HepG2 (cell line): ENCODE measurements around the gene RNF40. TPM values are rescaled to one million over a fixed set of nuclear protein-coding genes. Genes with fewer than 3 reads are reported as not detected.

Source experiments
- BRD4 ChIP-seq: sonication (generic); formaldehyde crosslinking; IDR thresholded peaks from 2 replicates; pipeline ENCODE4 v1.4.0; 2020; ENCODE audit warnings: missing genetic modification reagents
- DNMT1 ChIP-seq: sonication (generic); formaldehyde crosslinking; IDR thresholded peaks from 2 replicates; pipeline ENCODE4 v1.5.1; 2020; ENCODE audit warnings: mild to moderate bottlenecking, missing genetic modification reagents
- GABPA ChIP-seq, 2 experiments: IDR thresholded peaks; 2 replicates each; pipeline ENCODE4 v1.6.1; 2011 to 2016; ENCODE audit warnings: low read depth in 2 of 2, low read length in 1 of 2, missing biosample characterization in 1 of 2, missing genetic modification characterization in 1 of 2
- HMG20A ChIP-seq: IDR thresholded peaks from 2 replicates; pipeline ENCODE4 v1.6.1; 2016; ENCODE audit warnings: borderline replicate concordance
- HOXD1 ChIP-seq: sonication (generic); formaldehyde crosslinking; IDR thresholded peaks from 2 replicates; pipeline ENCODE4 v1.5.0; 2020; ENCODE audit warnings: missing genetic modification reagents
- IRF2 ChIP-seq: IDR thresholded peaks from 2 replicates; pipeline ENCODE4 v1.6.1; 2018; ENCODE audit warnings: missing genetic modification reagents, missing compliant biosample characterization
- KLF9 ChIP-seq: IDR thresholded peaks from 2 replicates; pipeline ENCODE4 v1.6.1; 2016; ENCODE audit warnings: low read depth
- MYC ChIP-seq: sonication (generic); formaldehyde crosslinking; IDR thresholded peaks from 2 replicates; pipeline ENCODE4 v1.9.0; 2021; ENCODE audit warnings: missing genetic modification reagents, borderline replicate concordance
- NKX3-1 ChIP-seq: sonication (generic); formaldehyde crosslinking; IDR thresholded peaks from 2 replicates; pipeline ENCODE4 v1.5.0; 2020; ENCODE audit warnings: missing genetic modification reagents
- NR1H2 ChIP-seq: sonication (generic); formaldehyde crosslinking; IDR thresholded peaks from 2 replicates; pipeline ENCODE4 v1.8.1; 2022; ENCODE audit warnings: low read depth, missing genetic modification reagents, borderline replicate concordance
- RAD51 ChIP-seq: fragments of 450-650 bp; IDR thresholded peaks from 2 replicates; pipeline ENCODE4 v1.6.1; 2016; ENCODE audit warnings: borderline replicate concordance
- ZBTB7A ChIP-seq: sonication (generic); formaldehyde crosslinking; IDR thresholded peaks from 2 replicates; pipeline ENCODE4 v1.8.0; 2022; ENCODE audit warnings: mild to moderate bottlenecking, missing genetic modification reagents
- ZKSCAN8 ChIP-seq: IDR thresholded peaks from 2 replicates; pipeline ENCODE4 v1.6.1; 2016; ENCODE audit warnings: borderline replicate concordance, missing genetic modification reagents, missing compliant biosample characterization
- ZMYM3 ChIP-seq: sonication (generic); formaldehyde crosslinking; IDR thresholded peaks from 2 replicates; pipeline ENCODE4 v1.5.1; 2020; ENCODE audit warnings: mild to moderate bottlenecking, missing genetic modification reagents
- ZNF530 ChIP-seq: sonication (generic); formaldehyde crosslinking; IDR thresholded peaks from 2 replicates; pipeline ENCODE4 v1.5.0; 2020; ENCODE audit warnings: low read depth, mild to moderate bottlenecking, missing genetic modification reagents
- ZNF703 ChIP-seq: sonication (generic); formaldehyde crosslinking; IDR thresholded peaks from 2 replicates; pipeline ENCODE4 v1.5.1; 2020; ENCODE audit warnings: missing genetic modification reagents, mild to moderate bottlenecking, moderate library complexity, borderline replicate concordance
- ZNF713 ChIP-seq: sonication (generic); formaldehyde crosslinking; IDR thresholded peaks from 2 replicates; pipeline ENCODE4 v1.4.0; 2020; ENCODE audit warnings: mild to moderate bottlenecking, missing genetic modification reagents
- polyA plus RNA-seq, 8 experiments: library from polyadenylated mRNA; depleted of rRNA in 3 of 8; stranded (reverse) in 7 of 8; unstranded in 1 of 8; fragments of >200 nt; fragmentation: Illumina TruSeq in 4 of 8; extraction: Trizol in 4 of 8; gene quantifications; 2 replicates each; pipeline versions ENCODE4 v1.2.1 to v1.2.3, GENCODE V29; 2011 to 2016; ENCODE audit warnings: low read depth in 4 of 8, missing spikeins in 1 of 8, mixed read lengths in 1 of 8; ENCODE audit not compliant: insufficient read depth in 1 of 8
- total RNA-seq, 5 experiments: library from RNA; depleted of rRNA; stranded (reverse); fragments of >200 nt; fragmentation: Illumina TruSeq; extraction: Trizol; gene quantifications; 2 replicates each; pipeline ENCODE4 v1.2.3, GENCODE V29; 2016; ENCODE audit warnings: low read depth in 1 of 5
- TF ChIP-seq, protein P1 (sequence below): sonication (generic); formaldehyde crosslinking; IDR thresholded peaks from 2 replicates; pipeline ENCODE4 v1.4.0; 2020; ENCODE audit warnings: missing genetic modification reagents
- TF ChIP-seq, protein P2 (sequence below): IDR thresholded peaks from 2 replicates; pipeline ENCODE4 v1.6.1; 2016; ENCODE audit warnings: mild to moderate bottlenecking
- TF ChIP-seq, protein P3 (sequence below): sonication (generic); formaldehyde crosslinking; IDR thresholded peaks from 2 replicates; pipeline ENCODE4 v1.5.1; 2020; ENCODE audit warnings: missing genetic modification reagents, mild to moderate bottlenecking, borderline replicate concordance
- TF ChIP-seq, protein P4 (sequence below): sonication (generic); formaldehyde crosslinking; IDR thresholded peaks from 2 replicates; pipeline ENCODE4 v1.8.0; 2022; ENCODE audit warnings: missing genetic modification reagents, mild to moderate bottlenecking, borderline replicate concordance

Gene RNF40
- total and polyA plus RNA-seq, 2 of the 13 experiments (the other 11 are each of a cell fraction or from before 2014, with no cell fraction given) = 84.0 to 85.6 TPM

DNA sequence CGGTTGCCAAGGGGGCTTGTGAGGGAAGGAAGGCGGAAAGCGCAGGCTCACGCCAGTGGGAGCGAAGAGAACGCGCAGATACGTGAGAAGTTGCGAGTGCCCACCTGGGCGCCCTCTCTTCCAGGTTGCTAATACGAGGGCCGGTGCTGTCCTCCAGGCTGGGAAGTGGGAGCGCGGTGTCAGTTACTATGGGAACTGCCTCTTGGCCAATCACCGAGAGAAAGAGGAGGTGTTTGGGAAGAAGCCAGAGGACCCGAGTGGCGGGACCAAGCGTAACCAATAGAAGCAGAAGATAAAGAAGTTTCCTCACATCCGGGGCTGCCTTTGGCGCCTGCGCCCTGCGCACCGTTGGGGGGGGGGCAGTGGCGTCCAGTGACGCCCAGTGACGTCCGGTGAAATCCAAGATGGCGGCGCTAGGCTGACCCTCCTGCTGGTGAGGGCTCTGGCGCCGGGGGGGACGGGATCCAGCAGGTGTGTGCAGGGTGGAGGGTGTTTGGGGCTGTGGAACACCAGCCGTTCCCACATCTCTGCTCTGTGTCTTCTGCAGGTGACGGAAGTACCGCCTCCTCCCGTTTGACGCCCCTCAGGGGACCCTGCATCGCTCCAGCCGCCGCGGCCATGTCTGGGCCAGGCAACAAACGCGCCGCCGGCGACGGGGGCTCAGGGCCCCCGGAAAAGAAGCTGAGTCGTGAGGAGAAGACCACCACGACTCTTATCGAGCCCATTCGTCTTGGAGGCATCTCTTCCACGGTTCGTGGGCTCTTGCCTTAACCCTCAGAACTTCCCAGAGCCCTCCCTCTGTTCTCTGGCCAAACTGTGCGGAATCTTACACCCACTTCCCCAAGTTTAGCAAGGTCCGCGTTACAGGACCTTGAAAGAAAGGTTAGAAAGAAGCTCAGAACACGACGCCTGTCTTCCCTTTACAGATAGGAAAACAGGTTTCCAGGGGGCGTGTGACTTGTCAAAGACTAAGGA is at the start of gene RNF40, which contains the start of gene CFAP119 (continued):
- TF ChIP-seq, protein P1, sequence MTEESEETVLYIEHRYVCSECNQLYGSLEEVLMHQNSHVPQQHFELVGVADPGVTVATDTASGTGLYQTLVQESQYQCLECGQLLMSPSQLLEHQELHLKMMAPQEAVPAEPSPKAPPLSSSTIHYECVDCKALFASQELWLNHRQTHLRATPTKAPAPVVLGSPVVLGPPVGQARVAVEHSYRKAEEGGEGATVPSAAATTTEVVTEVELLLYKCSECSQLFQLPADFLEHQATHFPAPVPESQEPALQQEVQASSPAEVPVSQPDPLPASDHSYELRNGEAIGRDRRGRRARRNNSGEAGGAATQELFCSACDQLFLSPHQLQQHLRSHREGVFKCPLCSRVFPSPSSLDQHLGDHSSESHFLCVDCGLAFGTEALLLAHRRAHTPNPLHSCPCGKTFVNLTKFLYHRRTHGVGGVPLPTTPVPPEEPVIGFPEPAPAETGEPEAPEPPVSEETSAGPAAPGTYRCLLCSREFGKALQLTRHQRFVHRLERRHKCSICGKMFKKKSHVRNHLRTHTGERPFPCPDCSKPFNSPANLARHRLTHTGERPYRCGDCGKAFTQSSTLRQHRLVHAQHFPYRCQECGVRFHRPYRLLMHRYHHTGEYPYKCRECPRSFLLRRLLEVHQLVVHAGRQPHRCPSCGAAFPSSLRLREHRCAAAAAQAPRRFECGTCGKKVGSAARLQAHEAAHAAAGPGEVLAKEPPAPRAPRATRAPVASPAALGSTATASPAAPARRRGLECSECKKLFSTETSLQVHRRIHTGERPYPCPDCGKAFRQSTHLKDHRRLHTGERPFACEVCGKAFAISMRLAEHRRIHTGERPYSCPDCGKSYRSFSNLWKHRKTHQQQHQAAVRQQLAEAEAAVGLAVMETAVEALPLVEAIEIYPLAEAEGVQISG = peak; percentile 92
- no peak; the same call in 1 of the 2 replicates for TF ChIP-seq NR1H2 (CRISPR knock-in tag)
- TF ChIP-seq DNMT1 (CRISPR knock-in tag) = peak; percentile 64
- TF ChIP-seq RAD51 = no peak
- peak; percentile 57 for TF ChIP-seq ZBTB7A (CRISPR knock-in tag)
- TF ChIP-seq, protein P2, sequence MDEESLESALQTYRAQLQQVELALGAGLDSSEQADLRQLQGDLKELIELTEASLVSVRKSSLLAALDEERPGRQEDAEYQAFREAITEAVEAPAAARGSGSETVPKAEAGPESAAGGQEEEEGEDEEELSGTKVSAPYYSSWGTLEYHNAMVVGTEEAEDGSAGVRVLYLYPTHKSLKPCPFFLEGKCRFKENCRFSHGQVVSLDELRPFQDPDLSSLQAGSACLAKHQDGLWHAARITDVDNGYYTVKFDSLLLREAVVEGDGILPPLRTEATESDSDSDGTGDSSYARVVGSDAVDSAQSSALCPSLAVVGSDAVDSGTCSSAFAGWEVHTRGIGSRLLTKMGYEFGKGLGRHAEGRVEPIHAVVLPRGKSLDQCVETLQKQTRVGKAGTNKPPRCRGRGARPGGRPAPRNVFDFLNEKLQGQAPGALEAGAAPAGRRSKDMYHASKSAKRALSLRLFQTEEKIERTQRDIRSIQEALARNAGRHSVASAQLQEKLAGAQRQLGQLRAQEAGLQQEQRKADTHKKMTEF (CRISPR knock-in tag) = peak; percentile 84
- peak; percentile 70 for TF ChIP-seq HOXD1
- TF ChIP-seq KLF9 (CRISPR knock-in tag) = 0 out of 2 replicates have a peak, but pooled peaks have one; percentile 13
- 0 out of 2 replicates have a peak, but pooled peaks have one; percentile 64 for TF ChIP-seq NKX3-1
- TF ChIP-seq IRF2 (CRISPR knock-in tag) = peak; percentile 69; the same call in 1 of the 2 replicates
- TF ChIP-seq, protein P3, sequence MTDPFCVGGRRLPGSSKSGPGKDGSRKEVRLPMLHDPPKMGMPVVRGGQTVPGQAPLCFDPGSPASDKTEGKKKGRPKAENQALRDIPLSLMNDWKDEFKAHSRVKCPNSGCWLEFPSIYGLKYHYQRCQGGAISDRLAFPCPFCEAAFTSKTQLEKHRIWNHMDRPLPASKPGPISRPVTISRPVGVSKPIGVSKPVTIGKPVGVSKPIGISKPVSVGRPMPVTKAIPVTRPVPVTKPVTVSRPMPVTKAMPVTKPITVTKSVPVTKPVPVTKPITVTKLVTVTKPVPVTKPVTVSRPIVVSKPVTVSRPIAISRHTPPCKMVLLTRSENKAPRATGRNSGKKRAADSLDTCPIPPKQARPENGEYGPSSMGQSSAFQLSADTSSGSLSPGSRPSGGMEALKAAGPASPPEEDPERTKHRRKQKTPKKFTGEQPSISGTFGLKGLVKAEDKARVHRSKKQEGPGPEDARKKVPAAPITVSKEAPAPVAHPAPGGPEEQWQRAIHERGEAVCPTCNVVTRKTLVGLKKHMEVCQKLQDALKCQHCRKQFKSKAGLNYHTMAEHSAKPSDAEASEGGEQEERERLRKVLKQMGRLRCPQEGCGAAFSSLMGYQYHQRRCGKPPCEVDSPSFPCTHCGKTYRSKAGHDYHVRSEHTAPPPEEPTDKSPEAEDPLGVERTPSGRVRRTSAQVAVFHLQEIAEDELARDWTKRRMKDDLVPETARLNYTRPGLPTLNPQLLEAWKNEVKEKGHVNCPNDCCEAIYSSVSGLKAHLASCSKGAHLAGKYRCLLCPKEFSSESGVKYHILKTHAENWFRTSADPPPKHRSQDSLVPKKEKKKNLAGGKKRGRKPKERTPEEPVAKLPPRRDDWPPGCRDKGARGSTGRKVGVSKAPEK = no peak
- TF ChIP-seq MYC (CRISPR knock-in tag) = peak; percentile 75
- no peak for TF ChIP-seq HMG20A (CRISPR knock-in tag)
- peak; percentile 57; the same call in 1 of the 2 replicates for TF ChIP-seq ZNF703 (CRISPR knock-in tag)
- TF ChIP-seq, protein P4, sequence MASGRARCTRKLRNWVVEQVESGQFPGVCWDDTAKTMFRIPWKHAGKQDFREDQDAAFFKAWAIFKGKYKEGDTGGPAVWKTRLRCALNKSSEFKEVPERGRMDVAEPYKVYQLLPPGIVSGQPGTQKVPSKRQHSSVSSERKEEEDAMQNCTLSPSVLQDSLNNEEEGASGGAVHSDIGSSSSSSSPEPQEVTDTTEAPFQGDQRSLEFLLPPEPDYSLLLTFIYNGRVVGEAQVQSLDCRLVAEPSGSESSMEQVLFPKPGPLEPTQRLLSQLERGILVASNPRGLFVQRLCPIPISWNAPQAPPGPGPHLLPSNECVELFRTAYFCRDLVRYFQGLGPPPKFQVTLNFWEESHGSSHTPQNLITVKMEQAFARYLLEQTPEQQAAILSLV = peak; percentile 44; the same call in 1 of the 2 replicates
- peak; percentile 94 for TF ChIP-seq BRD4 (CRISPR knock-in tag)
- TF ChIP-seq ZKSCAN8 (CRISPR knock-in tag) = no peak; the same call in 1 of the 2 replicates
- TF ChIP-seq ZMYM3 (CRISPR knock-in tag) = 0 out of 2 replicates have a peak, but pooled peaks have one; percentile 13
- no peak for TF ChIP-seq ZNF530 (CRISPR knock-in tag)
- TF ChIP-seq ZNF713 (CRISPR knock-in tag) = no peak
- peak; percentile 61 for TF ChIP-seq GABPA (IDR thresholded peaks at IDR 0.05; ENCODE audit: low read depth, low read length)
- peak; percentile 92 for TF ChIP-seq GABPA (CRISPR knock-in tag; IDR thresholded peaks at IDR 0.05; ENCODE audit: low read depth)
